B cell (primary cell): Measurements from ENCODE around the gene PABPC1L2B.
"Not testable (repeated sequence)": the region's sequence is repeated elsewhere in the genome, so short reads cannot be mapped to it uniquely, and the experiment has no call there.

Experiments
- CTCF ChIP-seq: fragments of 200-600 bp; IDR thresholded peaks from one replicate; pipeline ENCODE4 v1.8.0; 2022; ENCODE audit warnings: antibody characterized with exemption, mild to moderate bottlenecking
- EZH2 ChIP-seq: IDR thresholded peaks from 2 replicates; pipeline ENCODE4 v1.6.1; 2012; ENCODE audit warnings: borderline replicate concordance, low read depth, mild to moderate bottlenecking, moderate library complexity, low read length; ENCODE audit not compliant: insufficient read depth, poor library complexity, severe bottlenecking

- TF ChIP-seq EZH2, CTCF: not testable (repeated sequence)
Observed at GRCh38 chrX:72974885-72975284, 27.9 kb upstream of the PABPC1L2B start.
